Caco-2 (cell line): Measurements from ENCODE around the gene KRTAP3-1. TPM values are rescaled to one million over a fixed set of nuclear protein-coding genes. Genes with fewer than 3 reads are reported as not detected.

ENCODE experiments used
- BruUV-seq: library from RNA; stranded (reverse); fragments of 400-500 nt; replicated peaks from 2 replicates; lab custom pipeline; 2021; lab: Mats Ljungman, UMichigan
- CTCF ChIA-PET: fragments of 300-600 bp; sonication (Branson Sonifier 250); formaldehyde crosslinking; loops from one replicate; lab custom pipeline; 2022; ENCODE audit warnings: antibody characterized with exemption; lab: Charles Lee
- POLR2A ChIA-PET: fragments of 300-600 bp; sonication (Branson Sonifier 250); formaldehyde crosslinking; loops from one replicate; lab custom pipeline; 2022; ENCODE audit warnings: antibody characterized with exemption; lab: Charles Lee
- DNase-seq, 2 experiments: peaks; one replicate each; pipeline versions ENCODE4 v3.0.0 to v3.0.0-alpha.2; 2020 to 2022
- H3K27me3 ChIP-seq: replicated peaks from 2 replicates; pipeline ENCODE4 v1.6.0; 2011; ENCODE audit warnings: low read length; ENCODE audit not compliant: control insufficient read depth, insufficient read depth
- H3K36me3 ChIP-seq: 2 replicates; pipeline ENCODE4 v1.5.1; 2011; ENCODE audit warnings: low read length; ENCODE audit not compliant: control insufficient read depth, insufficient read depth
- H3K4me1 ChIP-seq: fragments of 250-450 bp; sonication (Bioruptor Pico); 2 replicates; pipeline ENCODE4 v1.5.1; 2020; ENCODE audit warnings: mild to moderate bottlenecking
- H3K4me3 ChIP-seq: 2 replicates; pipeline ENCODE4 v1.5.1; 2011; ENCODE audit warnings: low read depth, mild to moderate bottlenecking, control low read depth, low read length
- H3K9me3 ChIP-seq: fragments of 250-450 bp; sonication (Bioruptor Pico); 2 replicates; pipeline ENCODE4 v1.5.1; 2020; ENCODE audit warnings: mild to moderate bottlenecking, moderate library complexity
- H3K27ac Mint-ChIP-seq: one replicate; pipeline ENCODE4 v1.8.0; 2022; ENCODE audit warnings: mixed read lengths; ENCODE audit not compliant: unreplicated experiment
- H3K27me3 Mint-ChIP-seq: one replicate; pipeline ENCODE4 v1.8.0; 2022; ENCODE audit warnings: mixed read lengths; ENCODE audit not compliant: insufficient read depth, unreplicated experiment
- H3K36me3 Mint-ChIP-seq: one replicate; pipeline ENCODE4 v1.8.0; 2022; ENCODE audit warnings: mild to moderate bottlenecking, mixed read lengths; ENCODE audit not compliant: insufficient read depth, unreplicated experiment
- H3K4me1 Mint-ChIP-seq: one replicate; pipeline ENCODE4 v1.8.0; 2022; ENCODE audit warnings: low read depth, mixed read lengths; ENCODE audit not compliant: unreplicated experiment
- H3K4me3 Mint-ChIP-seq: one replicate; pipeline ENCODE4 v1.8.0; 2022; ENCODE audit warnings: mild to moderate bottlenecking, moderate library complexity, mixed read lengths; ENCODE audit not compliant: unreplicated experiment
- H3K9me3 Mint-ChIP-seq: one replicate; pipeline ENCODE4 v1.8.0; 2022; ENCODE audit warnings: mixed read lengths; ENCODE audit not compliant: unreplicated experiment
- intact Hi-C: fragments of 100-400 bp; cut with micrococcal nuclease; formaldehyde crosslinking; loops from one replicate; pipeline ENCODE4 v1.10.0; 2022; ENCODE audit not compliant: unreplicated experiment
- total RNA-seq: library from RNA; stranded (reverse); gene quantifications from 2 replicates; pipeline ENCODE4 v1.2.3, GENCODE V29; 2022
- TF ChIP-seq, protein P1 (sequence below), 2 experiments: fragments of 200-600 bp in 1 of 2; IDR thresholded peaks; 1 replicate in 1 of 2; 2 replicates in 1 of 2; pipeline versions ENCODE4 v1.5.1 to v1.8.0; 2011 to 2022; ENCODE audit warnings: antibody characterized with exemption in 1 of 2, control low read depth in 1 of 2, inconsistent platforms in 1 of 2, low read depth in 1 of 2, low read length in 1 of 2, mild to moderate bottlenecking in 1 of 2, moderate library complexity in 1 of 2; ENCODE audit not compliant: insufficient read depth in 1 of 2, severe bottlenecking in 1 of 2, unreplicated experiment in 1 of 2

The KRTAP3-1 gene
- total RNA-seq, 1 experiment from 2014 or later = 7.4 TPM

DNA sequence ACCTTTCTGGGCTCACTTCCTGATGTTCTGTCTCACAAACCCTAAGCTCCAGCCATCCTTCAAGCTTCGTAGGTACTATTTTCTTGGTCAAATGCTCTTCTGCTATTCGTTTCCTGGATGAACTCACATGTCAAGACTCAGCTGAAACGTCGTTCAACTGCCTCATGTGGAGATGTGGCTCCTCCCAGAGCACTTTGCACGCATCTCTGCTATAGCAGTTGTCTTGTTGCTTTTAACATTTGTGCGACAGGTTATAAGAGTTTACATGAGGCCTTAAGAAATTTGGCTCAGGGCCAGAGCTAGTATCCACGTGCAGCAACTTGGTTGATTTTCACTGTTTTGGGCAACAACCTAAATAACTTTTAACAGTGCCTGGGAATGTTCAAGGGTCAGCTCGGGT, 22.0 kb downstream of the KRTAP3-1 start:
- Mint-ChIP-seq H3K9me3 (peaks cover 9% of the 10 kb centered on the region), H3K4me1 (peaks cover under 1% of the 10 kb centered on the region), H3K27ac (no peak overlapping the region), H3K4me3 (no peak overlapping the region), H3K27me3 (no peaks in the 10 kb centered on the region), H3K36me3 (no peaks in the 10 kb centered on the region)
- Histone ChIP-seq H3K4me3 (no peak overlapping the region), H3K4me1 (no peaks in the 10 kb centered on the region), H3K36me3 (no peaks in the 10 kb centered on the region), H3K27me3 (no peaks in the 10 kb centered on the region), H3K9me3 (no peaks in the 10 kb centered on the region)
- TF ChIP-seq, protein P1, sequence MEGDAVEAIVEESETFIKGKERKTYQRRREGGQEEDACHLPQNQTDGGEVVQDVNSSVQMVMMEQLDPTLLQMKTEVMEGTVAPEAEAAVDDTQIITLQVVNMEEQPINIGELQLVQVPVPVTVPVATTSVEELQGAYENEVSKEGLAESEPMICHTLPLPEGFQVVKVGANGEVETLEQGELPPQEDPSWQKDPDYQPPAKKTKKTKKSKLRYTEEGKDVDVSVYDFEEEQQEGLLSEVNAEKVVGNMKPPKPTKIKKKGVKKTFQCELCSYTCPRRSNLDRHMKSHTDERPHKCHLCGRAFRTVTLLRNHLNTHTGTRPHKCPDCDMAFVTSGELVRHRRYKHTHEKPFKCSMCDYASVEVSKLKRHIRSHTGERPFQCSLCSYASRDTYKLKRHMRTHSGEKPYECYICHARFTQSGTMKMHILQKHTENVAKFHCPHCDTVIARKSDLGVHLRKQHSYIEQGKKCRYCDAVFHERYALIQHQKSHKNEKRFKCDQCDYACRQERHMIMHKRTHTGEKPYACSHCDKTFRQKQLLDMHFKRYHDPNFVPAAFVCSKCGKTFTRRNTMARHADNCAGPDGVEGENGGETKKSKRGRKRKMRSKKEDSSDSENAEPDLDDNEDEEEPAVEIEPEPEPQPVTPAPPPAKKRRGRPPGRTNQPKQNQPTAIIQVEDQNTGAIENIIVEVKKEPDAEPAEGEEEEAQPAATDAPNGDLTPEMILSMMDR (IDR thresholded peaks at IDR 0.05; ENCODE audit: insufficient read depth in 1 of 2, low read depth in 1 of 2, low read length in 1 of 2, severe bottlenecking in 1 of 2, unreplicated experiment in 1 of 2) = no peak
- no peak for DNase-seq
- intact Hi-C loops = no loop called here
- no TSS peak for BruUV-seq
- ChIA-PET POLR2A (no interaction called here), CTCF (no interaction called here)

- ChIA-PET POLR2A (no interaction called here), CTCF (interaction anchor here (0.5 kb wide), 1 partner anchor 667 kb away, joined by 5 read pairs; no protein-coding TSS in a partner anchor)
- no peak within 1 kb of the TSS for H3K4me3 Mint-ChIP-seq
- H3K4me1 Mint-ChIP-seq = peaks cover 6% of the 10 kb centered on the region
- H3K36me3 ChIP-seq = no peaks in the 10 kb centered on the region
- no peaks in the 10 kb centered on the region for H3K9me3 ChIP-seq
- no peak for DNase-seq
- H3K9me3 Mint-ChIP-seq = no peaks in the 10 kb centered on the region
- intact Hi-C loops = no loop called here
- H3K27me3 Mint-ChIP-seq = no peaks in the 10 kb centered on the region
- BruUV-seq = no TSS peak
- no peaks in the 10 kb centered on the region for H3K27me3 ChIP-seq
- no peak within 1 kb of the TSS for H3K4me3 ChIP-seq
- H3K27ac Mint-ChIP-seq = no peak within 1 kb of the TSS
- TF ChIP-seq, protein P1 (IDR thresholded peaks at IDR 0.05; ENCODE audit: insufficient read depth in 1 of 2, low read depth in 1 of 2, low read length in 1 of 2, severe bottlenecking in 1 of 2, unreplicated experiment in 1 of 2) = no peak
- peaks cover 7% of the 10 kb centered on the region for H3K4me1 ChIP-seq
- H3K36me3 Mint-ChIP-seq = no peaks in the 10 kb centered on the region
These were observed 24.7 kb downstream of the KRTAP3-1 start, which contains the start of gene KRT40 for GRCh38 chr17:40984226-40984625. TSS of gene KRT40 (minus strand) at chr17:40984326. CDS start at chr17:40984273, 53 bp downstream.

- H3K27ac Mint-ChIP-seq = no peak overlapping the region
- H3K4me3 Mint-ChIP-seq = no peak overlapping the region
- no peaks in the 10 kb centered on the region for H3K36me3 Mint-ChIP-seq
- no peaks in the 10 kb centered on the region for H3K36me3 ChIP-seq
- CTCF ChIA-PET = no interaction called here
- POLR2A ChIA-PET = no interaction called here
- DNase-seq = no peak
- no peaks in the 10 kb centered on the region for H3K9me3 ChIP-seq
- no TSS peak for BruUV-seq
- peaks cover 7% of the 10 kb centered on the region for H3K4me1 ChIP-seq
- peaks cover 6% of the 10 kb centered on the region for H3K4me1 Mint-ChIP-seq
- TF ChIP-seq, protein P1 (IDR thresholded peaks at IDR 0.05; ENCODE audit: insufficient read depth in 1 of 2, low read depth in 1 of 2, low read length in 1 of 2, severe bottlenecking in 1 of 2, unreplicated experiment in 1 of 2) = no peak
- H3K27me3 ChIP-seq = no peaks in the 10 kb centered on the region
- intact Hi-C loops = no loop called here
- H3K9me3 Mint-ChIP-seq = no peaks in the 10 kb centered on the region
- no peaks in the 10 kb centered on the region for H3K27me3 Mint-ChIP-seq
- no peak overlapping the region for H3K4me3 ChIP-seq
These were observed 27.8 kb downstream of the KRTAP3-1 start for GRCh38 chr17:40981115-40981514.
